Activated CD8-positive, alpha-beta memory T cell treated with anti-CD3 and anti-CD28 coated beads, Interleukin-2, amount 50 U/mL, for 24 hours (primary cell): ENCODE results near the gene MAP4.
"Not testable (repeated sequence)": the region's sequence is repeated elsewhere in the genome, so short reads cannot be mapped to it uniquely, and the experiment has no call there.

Source experiments
- DNase-seq: peaks from one replicate; pipeline ENCODE4 v3.0.0-alpha.2; 2020; ENCODE audit errors: extremely low read depth

MAP4 gene

GRCh38 chr3:48016301-48016973, at the start of gene MAP4:
Gene MAP4, minus strand, starts transcription at chr3:48016416. Its CDS starts 17,556 bp downstream, at chr3:47998860.
- DNase-seq: no peak

GRCh38 chr3:48065035-48065434, 48.8 kb upstream of the MAP4 start:
- no peak for DNase-seq

- DNase-seq: no peak
Observed at GRCh38 chr3:48064292-48064829, 48.1 kb upstream of the MAP4 start.

GRCh38 chr3:48061586-48061985, 45.4 kb upstream of the MAP4 start:
- DNase-seq: not testable (repeated sequence)

GRCh38 chr3:48058091-48058490, 41.9 kb upstream of the MAP4 start:
- no peak for DNase-seq

GRCh38 chr3:48057521-48057920, 41.3 kb upstream of the MAP4 start:
- no peak for DNase-seq

GRCh38 chr3:48047841-48048464, 31.7 kb upstream of the MAP4 start:
- DNase-seq: no peak

GRCh38 chr3:48042071-48042760, 26.0 kb upstream of the MAP4 start:
- DNase-seq: no peak

- DNase-seq: no peak
Observed at GRCh38 chr3:48039487-48040190, 23.4 kb upstream of the MAP4 start.

- no peak for DNase-seq
Observed at GRCh38 chr3:48038971-48039481, 22.8 kb upstream of the MAP4 start.

- no peak for DNase-seq
Observed at GRCh38 chr3:48034000-48034516, 17.8 kb upstream of the MAP4 start.

- DNase-seq: no peak
Observed at GRCh38 chr3:48030188-48030587, 14.0 kb upstream of the MAP4 start.

GRCh38 chr3:48026951-48027908, 11.0 kb upstream of the MAP4 start:
- no peak for DNase-seq

GRCh38 chr3:48026098-48026497, 9.9 kb upstream of the MAP4 start:
- DNase-seq: no peak

- DNase-seq: no peak
Observed at GRCh38 chr3:48024401-48024800, 8.2 kb upstream of the MAP4 start.

GRCh38 chr3:48023377-48023776, 7.2 kb upstream of the MAP4 start:
- no peak for DNase-seq

GRCh38 chr3:48022178-48022577, 6.0 kb upstream of the MAP4 start:
- no peak for DNase-seq

- DNase-seq: no peak
Observed at GRCh38 chr3:48018841-48019240, 2.6 kb upstream of the MAP4 start.

- no peak for DNase-seq
Observed at GRCh38 chr3:48015431-48016180, 610 bp downstream of the MAP4 start.

- no peak for DNase-seq
Observed at GRCh38 chr3:48014358-48014757, 1.9 kb downstream of the MAP4 start.
